Hepatocyte (in vitro differentiated cells): ENCODE results near the gene CBX6.

Experiments used
- EZH2phosphoT487 ChIP-seq: fragments of 200-600 bp; sonication (generic); IDR thresholded peaks from one replicate; pipeline ENCODE4 v1.6.1; 2018; ENCODE audit warnings: antibody characterized with exemption, mild to moderate bottlenecking, low read depth, moderate library complexity; ENCODE audit not compliant: unreplicated experiment, severe bottlenecking
- TF ChIP-seq, protein P1 (sequence below): fragments of 200-600 bp; sonication (generic); IDR thresholded peaks from 2 replicates; pipeline ENCODE4 v1.5.1; 2016; ENCODE audit warnings: antibody characterized with exemption, mild to moderate bottlenecking; ENCODE audit not compliant: poor library complexity

DNA sequence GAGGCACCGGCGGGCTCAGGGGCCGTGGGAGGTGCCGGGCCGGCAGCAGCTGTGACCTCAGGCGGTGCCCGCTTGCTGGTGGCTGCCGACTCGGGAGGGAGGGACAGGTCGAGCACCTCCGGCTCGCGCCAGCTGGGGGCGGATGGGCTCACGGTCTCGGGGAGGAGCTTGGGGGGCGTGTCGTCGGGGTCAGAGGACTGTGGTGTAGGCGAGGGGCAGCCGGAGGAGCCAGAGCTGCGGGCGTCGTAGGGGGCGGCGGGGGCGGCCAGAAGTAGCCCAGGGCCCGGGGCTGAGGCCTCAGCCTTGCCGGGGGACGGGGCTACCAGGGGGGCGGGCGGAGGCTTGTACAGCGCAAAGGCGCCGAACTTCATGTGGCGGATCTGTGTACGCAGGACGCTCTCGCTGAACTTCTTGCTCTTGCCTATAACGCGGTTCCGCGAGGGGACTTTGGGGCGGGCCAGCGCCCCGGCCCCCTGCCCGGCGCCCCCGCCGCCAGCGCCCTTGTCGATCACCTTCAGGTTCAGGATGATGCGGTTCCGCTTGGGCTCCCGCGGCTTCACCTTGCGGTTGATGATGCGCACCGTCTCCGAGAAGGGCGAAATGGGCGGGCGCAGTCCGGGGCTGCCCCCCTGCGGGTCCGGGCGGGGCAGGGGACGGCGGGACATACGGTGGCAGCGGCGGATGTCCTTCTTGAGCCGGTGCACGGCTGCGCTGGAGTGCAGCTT is 5.5 kb downstream of the CBX6 start:
- TF ChIP-seq, protein P1, sequence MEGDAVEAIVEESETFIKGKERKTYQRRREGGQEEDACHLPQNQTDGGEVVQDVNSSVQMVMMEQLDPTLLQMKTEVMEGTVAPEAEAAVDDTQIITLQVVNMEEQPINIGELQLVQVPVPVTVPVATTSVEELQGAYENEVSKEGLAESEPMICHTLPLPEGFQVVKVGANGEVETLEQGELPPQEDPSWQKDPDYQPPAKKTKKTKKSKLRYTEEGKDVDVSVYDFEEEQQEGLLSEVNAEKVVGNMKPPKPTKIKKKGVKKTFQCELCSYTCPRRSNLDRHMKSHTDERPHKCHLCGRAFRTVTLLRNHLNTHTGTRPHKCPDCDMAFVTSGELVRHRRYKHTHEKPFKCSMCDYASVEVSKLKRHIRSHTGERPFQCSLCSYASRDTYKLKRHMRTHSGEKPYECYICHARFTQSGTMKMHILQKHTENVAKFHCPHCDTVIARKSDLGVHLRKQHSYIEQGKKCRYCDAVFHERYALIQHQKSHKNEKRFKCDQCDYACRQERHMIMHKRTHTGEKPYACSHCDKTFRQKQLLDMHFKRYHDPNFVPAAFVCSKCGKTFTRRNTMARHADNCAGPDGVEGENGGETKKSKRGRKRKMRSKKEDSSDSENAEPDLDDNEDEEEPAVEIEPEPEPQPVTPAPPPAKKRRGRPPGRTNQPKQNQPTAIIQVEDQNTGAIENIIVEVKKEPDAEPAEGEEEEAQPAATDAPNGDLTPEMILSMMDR: no peak
- no peak for TF ChIP-seq EZH2phosphoT487
